GM19240 (cell line): ENCODE measurements around the gene SCGB3A2.

Experiments
- DNase-seq: peaks from one replicate; pipeline ENCODE4 v3.0.0; 2011; ENCODE audit warnings: low spot score; ENCODE audit not compliant: insufficient read length

The SCGB3A2 gene

GRCh38 chr5:147904110-147904509 lies 25.6 kb downstream of the SCGB3A2 start:
- no peak for DNase-seq

GRCh38 chr5:147906326-147907095 lies 28.0 kb downstream of the SCGB3A2 start, which contains the start of gene C5orf46:
Gene C5orf46, minus strand, starts transcription at chr5:147906538. Its CDS starts 37 bp downstream, at chr5:147906501.
- no peak for DNase-seq

GRCh38 chr5:147911427-147911826 lies 32.9 kb downstream of the SCGB3A2 start:
- no peak for DNase-seq

GRCh38 chr5:147912011-147912410 lies 33.5 kb downstream of the SCGB3A2 start:
- no peak for DNase-seq

GRCh38 chr5:147913786-147914185 lies 35.3 kb downstream of the SCGB3A2 start:
- no peak for DNase-seq

GRCh38 chr5:147918101-147918685 lies 39.7 kb downstream of the SCGB3A2 start:
- no peak for DNase-seq

- DNase-seq: no peak
Observed at GRCh38 chr5:147918899-147919298, 40.4 kb downstream of the SCGB3A2 start.

GRCh38 chr5:147920420-147921030 lies 42.0 kb downstream of the SCGB3A2 start:
- DNase-seq: no peak

GRCh38 chr5:147921136-147921535 lies 42.6 kb downstream of the SCGB3A2 start:
- DNase-seq: no peak

- no peak for DNase-seq
Observed at GRCh38 chr5:147925020-147925419, 46.5 kb downstream of the SCGB3A2 start.

GRCh38 chr5:147927901-147928300 lies 49.4 kb downstream of the SCGB3A2 start:
- no peak for DNase-seq

- DNase-seq: no peak
Observed at GRCh38 chr5:147930769-147931168, 52.3 kb downstream of the SCGB3A2 start.
